Measurements from ENCODE around the gene ZNF799.
"Not testable (repeated sequence)": the region's sequence is repeated elsewhere in the genome, so short reads cannot be mapped to it uniquely, and the experiment has no call there.

Gene ZNF799

GRCh38 chr19:12400633-12401502 is at the start of gene ZNF799:
Gene ZNF799 (minus strand): TSS chr19:12401271. CDS start chr19:12401070, 201 bp downstream.
- peak; percentile 89 to 91 for DNase-seq
- TF ChIP-seq GATA1 (IDR thresholded peaks at IDR 0.05; ENCODE audit: low read depth, low read length) = no peak
- peak; percentile 40 for TF ChIP-seq POLR2A (IDR thresholded peaks at IDR 0.05; ENCODE audit: low read length)

- no peak for TF ChIP-seq GATA1 (IDR thresholded peaks at IDR 0.05; ENCODE audit: low read depth, low read length)
- no peak for TF ChIP-seq POLR2A (IDR thresholded peaks at IDR 0.05; ENCODE audit: low read length)
- DNase-seq = no peak
Measured at GRCh38 chr19:12450844-12451243, 49.8 kb upstream of the ZNF799 start.

GRCh38 chr19:12448808-12449207 is 47.7 kb upstream of the ZNF799 start:
- no peak for TF ChIP-seq POLR2A (IDR thresholded peaks at IDR 0.05; ENCODE audit: low read length)
- TF ChIP-seq GATA1 (IDR thresholded peaks at IDR 0.05; ENCODE audit: low read depth, low read length) = no peak
- no peak for DNase-seq

GRCh38 chr19:12440541-12441316 is 39.7 kb upstream of the ZNF799 start, which contains the start of gene ZNF443:
Gene ZNF443 (minus strand): TSS chr19:12441021. CDS start chr19:12440914, 107 bp downstream.
- DNase-seq = peak; percentile 95
- TF ChIP-seq GATA1 (IDR thresholded peaks at IDR 0.05; ENCODE audit: low read depth, low read length) (no peak), POLR2A (IDR thresholded peaks at IDR 0.05; ENCODE audit: low read length) (peak; percentile 41)

- DNase-seq = peak; percentile 41 to 48
Measured at GRCh38 chr19:12439686-12440540, 38.8 kb upstream of the ZNF799 start.

- DNase-seq = not testable (repeated sequence)
Measured at GRCh38 chr19:12430726-12431299, 29.7 kb upstream of the ZNF799 start.

- TF ChIP-seq POLR2A (IDR thresholded peaks at IDR 0.05; ENCODE audit: low read length) (no peak), GATA1 (IDR thresholded peaks at IDR 0.05; ENCODE audit: low read depth, low read length) (no peak)
- DNase-seq = no peak
Measured at GRCh38 chr19:12425888-12426274, 24.8 kb upstream of the ZNF799 start.

- TF ChIP-seq POLR2A (IDR thresholded peaks at IDR 0.05; ENCODE audit: low read length) = no peak
- TF ChIP-seq GATA1 (IDR thresholded peaks at IDR 0.05; ENCODE audit: low read depth, low read length) = no peak
- no peak for DNase-seq
Measured at GRCh38 chr19:12425236-12425887, 24.3 kb upstream of the ZNF799 start.

GRCh38 chr19:12417273-12417672 is 16.2 kb upstream of the ZNF799 start:
- DNase-seq = not testable (repeated sequence)

GRCh38 chr19:12411893-12412292 is 10.8 kb upstream of the ZNF799 start:
- no peak for TF ChIP-seq GATA1 (IDR thresholded peaks at IDR 0.05; ENCODE audit: low read depth, low read length)
- no peak for TF ChIP-seq POLR2A (IDR thresholded peaks at IDR 0.05; ENCODE audit: low read length)
- DNase-seq = no peak

- peak; percentile 30 for DNase-seq
Measured at GRCh38 chr19:12399901-12400632, 1.0 kb downstream of the ZNF799 start.

GRCh38 chr19:12391148-12391547 is 9.9 kb downstream of the ZNF799 start:
- not testable (repeated sequence) for DNase-seq

GRCh38 chr19:12386365-12386764 is 14.7 kb downstream of the ZNF799 start:
- not testable (repeated sequence) for DNase-seq
